HG03025 (cell line): Measurements from ENCODE around the gene ZNF622.

Experiments used
- ATAC-seq: cut with Tn5 transposase; IDR thresholded peaks from one replicate; pipeline ENCODE4 v1.9.1; 2021; ENCODE audit warnings: mild to moderate bottlenecking, moderate library complexity; ENCODE audit not compliant: unreplicated experiment, low FRiP score

The ZNF622 gene

GRCh38 chr5:16465544-16466432, at the start of gene ZNF622:
Gene ZNF622, minus strand, starts transcription at chr5:16465800. Its CDS starts 135 bp downstream, at chr5:16465665.
- peak; percentile 86 for ATAC-seq

DNA sequence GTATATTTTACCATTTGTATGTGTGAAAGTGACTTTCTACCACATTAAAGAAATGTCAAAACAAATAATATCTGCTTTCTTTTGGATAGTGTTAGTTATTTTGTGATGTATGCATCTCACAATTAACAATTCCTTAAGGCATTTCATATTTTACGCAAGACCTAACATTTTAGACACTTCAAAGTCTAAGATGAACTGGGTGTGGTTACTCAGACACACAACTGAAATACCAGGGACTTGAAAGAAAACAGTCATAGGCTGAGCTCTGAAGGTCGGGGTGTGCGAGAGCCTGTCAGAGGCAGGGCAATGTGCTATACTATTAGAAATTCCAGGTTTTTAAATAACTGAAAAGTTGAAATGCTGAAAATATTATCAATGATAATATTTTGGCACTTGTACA, 44.5 kb upstream of the ZNF622 start:
- ATAC-seq = no peak

DNA sequence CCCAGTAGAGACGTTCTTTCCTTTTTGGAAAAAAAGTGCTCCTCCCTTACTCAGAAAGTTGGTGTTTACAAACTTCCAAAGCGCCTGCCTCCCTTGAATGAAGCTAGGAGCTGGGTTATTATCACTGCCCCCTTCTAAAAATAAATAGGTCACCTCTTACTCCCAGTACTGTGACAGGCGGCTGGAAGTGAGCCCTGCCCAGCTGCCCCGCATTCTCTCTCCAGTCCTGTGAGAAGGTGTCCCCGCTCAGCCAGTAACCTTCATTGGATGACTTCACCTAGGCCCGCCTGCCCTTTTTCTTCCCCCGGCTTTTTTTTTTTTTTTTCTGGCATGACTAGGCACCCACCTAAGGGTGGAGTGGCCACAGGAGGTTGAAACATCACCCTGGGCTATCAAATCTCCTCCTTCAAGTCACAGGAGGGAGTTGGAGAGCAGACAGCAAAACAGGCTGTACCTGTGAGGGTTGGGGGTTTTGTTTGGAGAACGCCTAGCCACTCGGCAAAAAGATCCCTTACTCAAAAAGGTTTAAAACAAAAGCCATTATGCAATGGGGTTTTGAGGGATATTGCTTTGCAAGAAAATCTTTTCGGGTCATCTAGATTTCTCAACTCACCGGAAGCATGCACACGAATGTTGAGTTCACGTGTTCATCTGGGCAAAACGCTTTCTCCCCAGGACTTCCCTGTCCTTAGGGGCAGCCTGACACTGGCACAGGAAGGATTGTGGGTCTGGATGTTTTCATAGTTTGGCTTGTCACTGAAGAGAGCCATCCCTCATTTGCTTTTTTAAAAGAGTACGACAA, 43.3 kb upstream of the ZNF622 start:
- ATAC-seq = no peak

DNA sequence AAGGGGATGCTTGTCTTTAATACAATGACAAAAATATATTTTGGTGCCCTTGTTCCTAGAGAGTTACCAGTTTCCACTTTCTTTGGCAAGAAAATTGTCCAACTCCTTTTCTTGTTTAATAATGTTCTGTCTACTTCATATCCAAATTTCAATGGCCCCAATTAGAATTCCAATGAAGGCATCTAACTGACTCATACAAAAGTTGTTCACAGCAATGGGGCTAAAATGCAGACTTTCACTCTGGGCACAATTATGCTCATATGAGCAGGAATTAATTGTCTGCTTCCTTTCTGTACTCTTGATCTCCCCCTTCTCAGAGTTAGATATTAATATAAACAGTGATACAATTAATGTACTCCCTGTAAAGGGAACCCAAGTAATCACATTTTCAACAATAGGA, 42.1 kb upstream of the ZNF622 start:
- ATAC-seq = no peak

DNA sequence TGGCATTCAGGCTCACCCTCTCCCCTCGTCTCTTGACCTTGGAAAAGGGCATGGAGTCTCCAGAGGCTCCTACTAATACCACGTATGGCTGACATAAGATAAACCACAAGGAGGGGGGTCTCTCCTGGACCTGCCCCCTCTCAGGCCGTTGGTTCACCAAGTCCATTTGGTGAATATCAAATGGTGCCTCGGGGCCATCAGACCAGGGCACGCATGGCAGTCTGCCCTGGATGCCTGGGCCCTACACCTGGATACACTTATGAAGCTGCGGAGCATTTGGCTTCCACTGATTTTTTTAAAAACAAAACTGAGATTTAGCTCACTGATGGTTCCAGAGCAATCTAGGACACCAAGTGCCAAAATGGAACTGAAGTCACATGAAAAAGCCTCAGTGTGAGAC, 40.3 kb upstream of the ZNF622 start:
- ATAC-seq = no peak

- no peak for ATAC-seq
Observed at GRCh38 chr5:16505140-16505891, 39.7 kb upstream of the ZNF622 start.

- no peak for ATAC-seq
Observed at GRCh38 chr5:16504571-16504970, 39.0 kb upstream of the ZNF622 start.

DNA sequence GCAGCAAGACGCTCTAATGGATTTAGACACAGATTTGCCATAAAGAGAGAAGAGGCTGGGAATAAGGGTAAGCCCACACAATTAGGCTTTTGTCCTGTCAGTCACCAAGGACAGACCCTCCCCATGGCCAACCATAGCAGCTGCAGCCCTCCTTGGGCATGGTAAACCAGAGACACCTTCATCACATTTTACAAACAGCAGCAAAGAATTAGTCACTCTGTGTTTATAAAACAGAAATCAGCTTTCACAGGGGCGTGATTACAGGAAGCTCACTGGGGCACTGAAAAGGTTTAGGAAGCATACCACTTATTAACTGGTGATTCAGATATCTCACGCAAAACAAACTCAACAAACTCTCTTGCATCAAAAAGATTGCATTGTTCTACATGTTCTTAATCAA, 37.3 kb upstream of the ZNF622 start:
- ATAC-seq = no peak

DNA sequence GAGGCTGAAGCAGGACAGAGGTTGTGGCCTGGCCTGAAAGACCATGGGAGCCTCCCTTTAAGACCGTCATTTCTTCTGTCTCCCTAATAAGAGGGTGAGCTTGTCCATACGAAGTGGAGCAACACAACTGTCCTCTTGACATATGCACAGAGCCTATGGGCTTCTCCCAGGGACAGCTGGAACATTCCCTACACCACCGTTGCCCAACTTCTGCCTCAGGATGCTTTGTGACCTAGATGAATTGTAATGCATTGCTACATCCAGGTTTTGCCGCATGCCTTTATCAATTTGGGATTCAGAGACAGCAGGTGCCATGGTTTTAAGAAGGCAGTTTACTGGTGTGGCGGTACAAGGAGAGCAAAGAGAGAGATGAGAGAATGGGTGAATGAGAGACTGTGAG, 34.4 kb upstream of the ZNF622 start:
- ATAC-seq = no peak

GRCh38 chr5:16497546-16497945, 31.9 kb upstream of the ZNF622 start:
- no peak for ATAC-seq

DNA sequence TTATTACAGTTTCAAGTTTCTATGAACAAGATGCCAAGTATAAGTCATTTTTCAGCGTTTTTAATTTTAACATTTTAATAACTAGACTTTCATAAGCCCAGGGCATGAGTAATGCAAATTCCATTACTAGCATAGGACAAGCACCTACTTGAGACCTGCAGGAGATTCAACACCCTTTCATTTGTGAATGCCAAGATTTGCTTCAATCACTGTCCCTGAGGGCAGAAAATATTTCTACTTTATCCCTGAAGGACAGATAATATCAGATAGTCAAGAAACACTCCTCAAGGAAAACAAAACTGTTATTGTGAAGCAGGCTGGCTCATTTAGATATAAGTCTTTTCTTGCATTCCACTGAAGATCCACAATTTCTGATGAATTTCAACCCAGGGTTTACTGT, 27.7 kb upstream of the ZNF622 start:
- no peak for ATAC-seq

GRCh38 chr5:16492398-16493140, 27.0 kb upstream of the ZNF622 start:
- ATAC-seq = no peak

DNA sequence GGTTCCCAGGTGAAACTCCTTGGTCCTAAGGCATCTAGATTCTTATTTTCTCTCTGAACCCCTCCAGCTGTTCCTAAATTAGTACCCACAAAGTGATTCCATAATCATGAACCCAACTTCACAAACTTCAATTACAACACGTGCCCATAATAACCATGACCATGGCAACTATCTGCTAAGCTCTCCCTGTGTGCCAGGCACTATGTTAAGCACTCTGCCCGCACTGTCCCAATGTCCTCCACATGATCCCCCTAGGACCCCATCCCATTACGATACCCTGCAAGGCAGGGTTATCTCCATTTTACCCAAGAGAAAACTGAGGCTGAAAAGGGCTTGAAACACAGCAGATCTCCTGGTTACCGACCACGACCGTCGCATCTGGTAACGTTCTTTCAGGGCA, 25.3 kb upstream of the ZNF622 start:
- no peak for ATAC-seq

GRCh38 chr5:16489322-16489791, 23.8 kb upstream of the ZNF622 start:
- no peak for ATAC-seq

DNA sequence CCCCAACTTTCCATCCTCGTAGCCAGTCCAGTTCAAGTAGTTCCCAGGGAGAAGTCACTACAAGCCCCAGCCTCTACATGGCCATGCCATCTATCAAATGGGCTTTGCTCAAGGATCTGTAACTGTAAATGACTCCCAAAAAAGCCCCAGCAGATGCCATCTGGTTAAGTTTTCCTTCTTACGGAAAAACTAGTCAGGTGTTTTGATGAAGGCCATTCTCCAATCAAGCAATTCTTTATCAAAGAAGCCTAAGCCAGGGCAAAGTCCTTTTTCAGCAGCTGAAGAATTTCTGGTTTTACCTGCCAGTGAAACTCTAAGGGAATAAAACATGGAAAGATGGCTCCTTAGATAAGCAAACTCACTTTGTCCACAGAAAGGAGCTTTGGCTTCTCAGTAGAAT, 21.9 kb upstream of the ZNF622 start:
- no peak for ATAC-seq

DNA sequence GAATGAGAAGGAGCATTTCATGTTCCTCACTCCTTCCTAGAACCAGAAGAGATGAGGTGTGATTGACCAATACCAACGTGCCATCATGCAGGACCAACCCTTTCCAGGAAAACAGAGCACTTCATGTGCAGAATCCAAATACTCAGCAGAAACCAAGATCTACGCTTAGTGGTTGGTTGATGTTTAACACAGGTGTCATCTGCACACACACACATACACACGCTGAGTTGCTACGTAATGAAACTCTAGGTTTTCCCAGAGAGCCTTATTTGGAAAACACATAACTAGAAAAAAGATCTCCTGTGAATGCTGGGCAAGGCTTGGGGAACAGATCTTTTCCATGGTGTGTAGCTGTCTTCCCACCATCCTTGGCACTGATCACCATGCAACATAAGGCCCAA, 21.1 kb upstream of the ZNF622 start:
- no peak for ATAC-seq

DNA sequence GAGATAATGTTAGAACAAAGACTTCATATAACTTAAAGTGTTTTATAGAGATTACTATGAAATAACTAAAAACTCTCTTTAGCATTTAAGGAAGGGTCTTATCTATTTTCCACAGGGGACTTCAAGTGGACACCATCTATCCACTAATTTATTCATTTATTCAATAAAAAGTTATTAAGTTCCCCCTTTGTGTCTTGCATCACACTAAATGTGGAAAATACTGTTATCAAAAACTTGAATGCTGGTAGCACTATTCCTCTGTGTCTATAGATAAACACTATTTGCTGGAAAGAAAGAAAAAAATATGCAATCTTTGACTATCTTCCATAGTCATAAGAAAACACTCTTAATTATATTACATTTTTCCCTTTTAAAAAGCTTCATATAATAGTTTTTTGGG, 20.1 kb upstream of the ZNF622 start:
- no peak for ATAC-seq

- ATAC-seq = no peak
Observed at GRCh38 chr5:16484081-16484480, 18.5 kb upstream of the ZNF622 start.

DNA sequence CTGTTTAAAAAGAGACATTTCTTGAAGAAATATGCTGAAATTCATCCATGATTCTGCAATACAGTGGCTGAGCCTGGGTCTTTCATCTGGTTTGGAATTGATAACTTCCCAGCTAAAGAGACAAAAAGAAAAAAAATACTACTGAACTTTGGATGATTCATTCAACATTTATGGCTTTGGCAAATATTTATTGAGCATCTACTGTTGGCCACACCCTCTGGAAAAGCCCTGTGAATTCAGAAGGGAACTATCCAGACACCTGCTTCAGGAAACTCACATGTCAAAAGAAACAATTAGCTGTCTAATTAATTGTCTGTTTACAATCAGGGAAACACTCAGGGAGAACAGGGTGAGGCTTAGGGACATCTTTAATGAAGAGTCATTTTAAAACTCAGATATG, 17.8 kb upstream of the ZNF622 start:
- ATAC-seq = no peak

DNA sequence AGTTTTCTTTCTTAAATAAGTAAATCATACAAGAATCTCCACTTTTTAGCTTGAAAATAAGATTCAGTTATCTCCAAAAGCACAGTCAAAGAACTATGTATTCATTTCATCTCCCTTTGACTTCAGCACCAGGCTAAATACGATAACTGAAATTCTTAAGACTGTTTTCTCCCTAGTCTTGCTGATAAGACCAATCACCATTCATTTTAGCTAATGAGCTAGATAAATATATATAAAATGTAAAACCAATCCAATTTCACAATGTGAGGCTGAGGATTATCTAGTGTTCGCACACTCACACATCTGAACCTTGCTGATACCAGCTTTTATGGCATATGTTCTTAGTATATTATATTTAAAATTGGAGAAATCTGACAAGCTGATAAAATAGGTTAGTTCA, 17.3 kb upstream of the ZNF622 start:
- no peak for ATAC-seq
